ENCODE data around the gene RUSC1.

DNA sequence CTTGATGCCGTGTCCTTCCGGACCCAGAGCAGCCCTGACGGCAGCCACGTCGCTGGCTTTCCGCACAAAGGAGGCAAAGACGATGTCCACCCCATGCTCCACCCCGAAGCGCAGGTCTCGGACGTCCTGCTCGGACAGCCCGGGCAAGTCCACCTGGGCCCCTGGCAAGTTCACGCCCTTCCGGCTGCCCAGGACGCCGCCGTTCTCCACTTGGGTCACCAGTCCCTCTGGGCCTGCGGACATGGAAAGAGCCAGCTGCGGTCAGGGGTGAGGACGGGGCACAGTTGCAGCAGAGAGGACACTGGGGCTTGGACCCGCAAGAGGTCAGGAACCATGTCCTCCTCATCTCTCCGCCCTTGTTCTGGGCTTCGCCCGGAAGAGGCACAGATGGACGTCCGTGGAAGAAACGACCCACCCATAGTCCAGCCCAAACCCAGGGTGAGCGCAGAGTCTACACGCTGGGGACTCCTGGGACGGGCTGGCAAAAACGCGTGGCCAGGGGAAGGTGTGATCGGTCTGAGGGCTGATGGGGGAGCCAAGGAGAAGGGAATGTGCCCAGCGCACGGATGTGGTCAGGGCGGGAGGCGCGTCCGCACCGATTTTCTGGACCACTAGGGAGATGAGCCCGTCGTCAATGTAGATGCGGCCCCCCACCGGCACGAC is 26.0 kb upstream of the RUSC1 start:
- no peak for TF ChIP-seq EZH2 (IDR thresholded peaks at IDR 0.05; ENCODE audit: insufficient read depth, low read length)
- TF ChIP-seq, protein P1, sequence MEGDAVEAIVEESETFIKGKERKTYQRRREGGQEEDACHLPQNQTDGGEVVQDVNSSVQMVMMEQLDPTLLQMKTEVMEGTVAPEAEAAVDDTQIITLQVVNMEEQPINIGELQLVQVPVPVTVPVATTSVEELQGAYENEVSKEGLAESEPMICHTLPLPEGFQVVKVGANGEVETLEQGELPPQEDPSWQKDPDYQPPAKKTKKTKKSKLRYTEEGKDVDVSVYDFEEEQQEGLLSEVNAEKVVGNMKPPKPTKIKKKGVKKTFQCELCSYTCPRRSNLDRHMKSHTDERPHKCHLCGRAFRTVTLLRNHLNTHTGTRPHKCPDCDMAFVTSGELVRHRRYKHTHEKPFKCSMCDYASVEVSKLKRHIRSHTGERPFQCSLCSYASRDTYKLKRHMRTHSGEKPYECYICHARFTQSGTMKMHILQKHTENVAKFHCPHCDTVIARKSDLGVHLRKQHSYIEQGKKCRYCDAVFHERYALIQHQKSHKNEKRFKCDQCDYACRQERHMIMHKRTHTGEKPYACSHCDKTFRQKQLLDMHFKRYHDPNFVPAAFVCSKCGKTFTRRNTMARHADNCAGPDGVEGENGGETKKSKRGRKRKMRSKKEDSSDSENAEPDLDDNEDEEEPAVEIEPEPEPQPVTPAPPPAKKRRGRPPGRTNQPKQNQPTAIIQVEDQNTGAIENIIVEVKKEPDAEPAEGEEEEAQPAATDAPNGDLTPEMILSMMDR (IDR thresholded peaks at IDR 0.05; ENCODE audit: insufficient read depth, low read depth, low read length), result no peak

All from astrocyte (in vitro differentiated cells and primary cell).